Inflammatory macrophage treated with lipopolysaccharide for 1 hour (primary cell): ENCODE results near the gene TRDN.
"Not testable (repeated sequence)": the region's sequence is repeated elsewhere in the genome, so short reads cannot be mapped to it uniquely, and the experiment has no call there.

Experiments used
- DNase-seq, 2 donors: peaks; one replicate each; pipeline ENCODE4 v3.0.0-alpha.2; 2020 to 2022

The TRDN gene

GRCh38 chr6:123497025-123497424 is 139.7 kb downstream of the TRDN start:
- no peak for DNase-seq

- no peak for DNase-seq
Measured at GRCh38 chr6:123489589-123489988, 147.2 kb downstream of the TRDN start.

- DNase-seq = no peak
Measured at GRCh38 chr6:123480986-123481385, 155.8 kb downstream of the TRDN start.

GRCh38 chr6:123472025-123472702 is 164.6 kb downstream of the TRDN start:
- DNase-seq = not testable (repeated sequence)

- no peak for DNase-seq
Measured at GRCh38 chr6:123467392-123467791, 169.4 kb downstream of the TRDN start.

- no peak for DNase-seq
Measured at GRCh38 chr6:123462152-123462551, 174.6 kb downstream of the TRDN start.

GRCh38 chr6:123458218-123458617 is 178.5 kb downstream of the TRDN start:
- no peak for DNase-seq

GRCh38 chr6:123456836-123457235 is 179.9 kb downstream of the TRDN start:
- no peak for DNase-seq

- DNase-seq = no peak
Measured at GRCh38 chr6:123454448-123454847, 182.3 kb downstream of the TRDN start.

GRCh38 chr6:123453071-123453470 is 183.7 kb downstream of the TRDN start:
- not testable (repeated sequence) for DNase-seq

GRCh38 chr6:123448306-123448884 is 188.4 kb downstream of the TRDN start:
- no peak for DNase-seq

- no peak for DNase-seq
Measured at GRCh38 chr6:123447315-123447937, 189.3 kb downstream of the TRDN start.

- no peak for DNase-seq
Measured at GRCh38 chr6:123439371-123439770, 197.4 kb downstream of the TRDN start.

GRCh38 chr6:123434186-123434585 is 202.6 kb downstream of the TRDN start:
- no peak for DNase-seq

- DNase-seq = no peak
Measured at GRCh38 chr6:123430970-123431369, 205.8 kb downstream of the TRDN start.

GRCh38 chr6:123427008-123427407 is 209.7 kb downstream of the TRDN start:
- no peak for DNase-seq

- DNase-seq = no peak
Measured at GRCh38 chr6:123423130-123423529, 213.6 kb downstream of the TRDN start.

GRCh38 chr6:123420512-123420911 is 216.2 kb downstream of the TRDN start:
- DNase-seq = no peak

- DNase-seq = no peak
Measured at GRCh38 chr6:123418071-123418470, 218.7 kb downstream of the TRDN start.

GRCh38 chr6:123417535-123417934 is 219.2 kb downstream of the TRDN start:
- DNase-seq = no peak

GRCh38 chr6:123415844-123416468 is 220.8 kb downstream of the TRDN start:
- DNase-seq = peak; percentile 28 to 70

- no peak for DNase-seq
Measured at GRCh38 chr6:123404975-123405374, 231.8 kb downstream of the TRDN start.

- DNase-seq = no peak
Measured at GRCh38 chr6:123402052-123402451, 234.7 kb downstream of the TRDN start.

- no peak for DNase-seq
Measured at GRCh38 chr6:123398072-123398471, 238.7 kb downstream of the TRDN start.
